Measurements from ENCODE around the gene WDFY3. TPM values are rescaled to one million over a fixed set of nuclear protein-coding genes. Genes with fewer than 3 reads are reported as not detected.

Gene WDFY3
- total and polyA plus RNA-seq, 2 of the 13 experiments (the other 11 are each of a cell fraction or from before 2014, with no cell fraction given), result 16.7 to 24.5 TPM

DNA sequence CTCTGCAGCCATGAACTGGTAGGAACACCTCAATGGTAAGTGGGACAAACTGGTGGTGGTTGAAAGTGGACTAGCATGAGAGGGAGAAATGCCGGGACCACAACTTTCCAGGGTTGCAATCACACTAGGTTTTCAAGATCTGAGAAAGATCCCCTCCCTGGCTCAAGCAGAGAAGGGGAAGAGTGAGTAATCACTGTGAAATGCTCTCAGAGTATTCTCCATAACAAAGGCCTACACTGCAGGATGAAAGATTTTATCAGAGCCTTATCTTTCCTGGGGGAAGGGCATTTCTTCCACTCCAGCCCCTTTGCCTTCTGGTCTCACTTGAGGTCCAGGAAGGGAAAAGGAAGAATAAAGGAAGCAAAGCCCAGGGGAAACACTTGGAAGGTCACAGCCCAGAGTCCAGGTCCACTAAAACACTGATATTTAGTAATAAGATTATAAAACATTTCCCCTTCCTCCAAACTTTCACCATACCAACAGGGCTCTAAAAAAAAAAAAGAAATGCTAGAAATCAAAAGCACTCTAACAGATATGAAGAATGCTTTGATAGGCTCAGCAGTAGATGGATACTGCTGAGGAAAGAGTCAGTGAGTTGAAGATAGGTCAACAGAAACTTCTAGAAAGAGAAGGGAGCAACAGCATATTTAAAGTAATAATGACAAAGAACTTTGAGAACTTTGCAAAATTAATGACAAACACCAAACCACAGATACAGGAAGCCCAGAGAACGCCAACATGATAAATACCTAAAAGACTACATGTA lies 95.9 kb downstream of the WDFY3 start (continued):
- TF ChIP-seq ZMYM3 (CRISPR knock-in tag; IDR thresholded peaks at IDR 0.05) (no peak), HIVEP1 (CRISPR knock-in tag; IDR thresholded peaks at IDR 0.05) (no peak), JUND (CRISPR knock-in tag; IDR thresholded peaks at IDR 0.05) (no peak), ZNF264 (CRISPR knock-in tag; IDR thresholded peaks at IDR 0.05) (no peak)
- TF ChIP-seq, protein P1, sequence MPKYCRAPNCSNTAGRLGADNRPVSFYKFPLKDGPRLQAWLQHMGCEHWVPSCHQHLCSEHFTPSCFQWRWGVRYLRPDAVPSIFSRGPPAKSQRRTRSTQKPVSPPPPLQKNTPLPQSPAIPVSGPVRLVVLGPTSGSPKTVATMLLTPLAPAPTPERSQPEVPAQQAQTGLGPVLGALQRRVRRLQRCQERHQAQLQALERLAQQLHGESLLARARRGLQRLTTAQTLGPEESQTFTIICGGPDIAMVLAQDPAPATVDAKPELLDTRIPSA (CRISPR knock-in tag; IDR thresholded peaks at IDR 0.05; ENCODE audit: borderline replicate concordance), result no peak

DNA sequence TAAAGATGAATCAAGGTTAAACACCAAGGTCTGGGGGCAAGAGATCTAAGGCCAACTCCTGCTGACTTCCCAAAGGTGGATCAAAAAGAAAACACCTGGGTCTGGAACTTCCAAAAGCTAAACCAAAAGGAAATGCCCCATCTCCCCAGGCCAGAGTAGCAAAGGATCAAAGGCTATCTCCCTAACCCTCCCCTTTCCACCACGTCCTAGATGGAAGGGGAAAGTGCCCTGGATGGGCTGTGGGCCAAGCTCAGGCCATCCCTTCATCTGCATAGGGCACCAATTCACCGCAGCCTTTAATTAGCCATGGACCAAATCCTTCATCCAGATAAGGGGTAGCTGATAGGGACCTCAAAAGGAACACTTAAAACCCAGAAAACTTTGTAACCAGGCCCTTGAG lies 100.2 kb downstream of the WDFY3 start:
- WGBS (ENCODE audit: low lambda C conversion rate), result 93% methylated on average over 2 of the region's 2 CpGs
- Histone ChIP-seq H3K79me2 (ENCODE audit: insufficient read depth, low read length) (no peaks in the 10 kb centered on the region), H3K36me3 (replicated peaks in 1 of 2; ENCODE audit: control insufficient read depth in 1 of 2, insufficient read depth in 2 of 2, low read length in 2 of 2) (no peaks in the 10 kb centered on the region; a peak in 1 of 5 replicates), H3K4me3 (replicated peaks in 1 of 3; ENCODE audit: insufficient read depth in 1 of 3, low read depth in 2 of 3, low read length in 3 of 3) (no peak overlapping the region), H3K4me2 (ENCODE audit: low read depth, low read length) (no peak overlapping the region), H3K9ac (ENCODE audit: insufficient read depth, low read depth, low read length) (no peak overlapping the region), H3K9me3 (ENCODE audit: low read length) (no peaks in the 10 kb centered on the region), H3K27ac (ENCODE audit: extremely low read length, insufficient read depth, low read length) (no peak overlapping the region), H4K20me1 (ENCODE audit: insufficient read depth, low read length) (no peaks in the 10 kb centered on the region), H3K4me1 (ENCODE audit: insufficient read depth, low read length) (peaks cover 10% of the 10 kb centered on the region), H3K27me3 (ENCODE audit: control insufficient read depth in 1 of 2, insufficient read depth in 2 of 2, low read length in 2 of 2) (no peaks in the 10 kb centered on the region), H2AFZ (ENCODE audit: low read length) (no peak overlapping the region)
- ChIA-PET POLR2A (no interaction called here), CTCF (ENCODE audit: low intra/inter-chr PET ratio, low total read pairs) (no interaction called here)
- intact Hi-C loops (cut with micrococcal nuclease; ENCODE audit: unreplicated experiment), result no loop called here
- no peak for FAIRE-seq
- no peak; the same call in 2 of the 3 replicates for ATAC-seq
- BruUV-seq (replicated peaks), result no TSS peak
- TF ChIP-seq SNAI1 (CRISPR knock-in tag; IDR thresholded peaks at IDR 0.05; ENCODE audit: borderline replicate concordance) (no peak), ZFP1 (CRISPR knock-in tag; IDR thresholded peaks at IDR 0.05) (no peak), GABPA (IDR thresholded peaks at IDR 0.05; ENCODE audit: low read depth, low read length) (no peak), GABPA (CRISPR knock-in tag; IDR thresholded peaks at IDR 0.05; ENCODE audit: low read depth) (no peak), KDM3A (CRISPR knock-in tag; IDR thresholded peaks at IDR 0.05; ENCODE audit: low read depth) (no peak), FOXC1 (CRISPR knock-in tag; IDR thresholded peaks at IDR 0.05; ENCODE audit: borderline replicate concordance) (no peak), RARG (CRISPR knock-in tag; IDR thresholded peaks at IDR 0.05; ENCODE audit: low read depth) (no peak), ZNF264 (CRISPR knock-in tag; IDR thresholded peaks at IDR 0.05) (no peak), CEBPG (CRISPR knock-in tag; IDR thresholded peaks at IDR 0.05) (no peak), CAMTA2 (CRISPR knock-in tag; IDR thresholded peaks at IDR 0.05; ENCODE audit: borderline replicate concordance) (no peak), ZNF776 (CRISPR knock-in tag; IDR thresholded peaks at IDR 0.05) (no peak), TCF12 (IDR thresholded peaks at IDR 0.05) (no peak), TCF12 (CRISPR knock-in tag; IDR thresholded peaks at IDR 0.05) (no peak), KMT2A (CRISPR knock-in tag; IDR thresholded peaks at IDR 0.05) (no peak), ATRX (CRISPR knock-in tag; IDR thresholded peaks at IDR 0.05; ENCODE audit: borderline replicate concordance) (no peak)
- TF ChIP-seq, protein P2, sequence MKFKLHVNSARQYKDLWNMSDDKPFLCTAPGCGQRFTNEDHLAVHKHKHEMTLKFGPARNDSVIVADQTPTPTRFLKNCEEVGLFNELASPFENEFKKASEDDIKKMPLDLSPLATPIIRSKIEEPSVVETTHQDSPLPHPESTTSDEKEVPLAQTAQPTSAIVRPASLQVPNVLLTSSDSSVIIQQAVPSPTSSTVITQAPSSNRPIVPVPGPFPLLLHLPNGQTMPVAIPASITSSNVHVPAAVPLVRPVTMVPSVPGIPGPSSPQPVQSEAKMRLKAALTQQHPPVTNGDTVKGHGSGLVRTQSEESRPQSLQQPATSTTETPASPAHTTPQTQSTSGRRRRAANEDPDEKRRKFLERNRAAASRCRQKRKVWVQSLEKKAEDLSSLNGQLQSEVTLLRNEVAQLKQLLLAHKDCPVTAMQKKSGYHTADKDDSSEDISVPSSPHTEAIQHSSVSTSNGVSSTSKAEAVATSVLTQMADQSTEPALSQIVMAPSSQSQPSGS (CRISPR knock-in tag; IDR thresholded peaks at IDR 0.05), result no peak
- TF ChIP-seq, protein P3, sequence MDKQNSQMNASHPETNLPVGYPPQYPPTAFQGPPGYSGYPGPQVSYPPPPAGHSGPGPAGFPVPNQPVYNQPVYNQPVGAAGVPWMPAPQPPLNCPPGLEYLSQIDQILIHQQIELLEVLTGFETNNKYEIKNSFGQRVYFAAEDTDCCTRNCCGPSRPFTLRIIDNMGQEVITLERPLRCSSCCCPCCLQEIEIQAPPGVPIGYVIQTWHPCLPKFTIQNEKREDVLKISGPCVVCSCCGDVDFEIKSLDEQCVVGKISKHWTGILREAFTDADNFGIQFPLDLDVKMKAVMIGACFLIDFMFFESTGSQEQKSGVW (CRISPR knock-in tag; IDR thresholded peaks at IDR 0.05; ENCODE audit: borderline replicate concordance), result no peak
- TF ChIP-seq, protein P4, sequence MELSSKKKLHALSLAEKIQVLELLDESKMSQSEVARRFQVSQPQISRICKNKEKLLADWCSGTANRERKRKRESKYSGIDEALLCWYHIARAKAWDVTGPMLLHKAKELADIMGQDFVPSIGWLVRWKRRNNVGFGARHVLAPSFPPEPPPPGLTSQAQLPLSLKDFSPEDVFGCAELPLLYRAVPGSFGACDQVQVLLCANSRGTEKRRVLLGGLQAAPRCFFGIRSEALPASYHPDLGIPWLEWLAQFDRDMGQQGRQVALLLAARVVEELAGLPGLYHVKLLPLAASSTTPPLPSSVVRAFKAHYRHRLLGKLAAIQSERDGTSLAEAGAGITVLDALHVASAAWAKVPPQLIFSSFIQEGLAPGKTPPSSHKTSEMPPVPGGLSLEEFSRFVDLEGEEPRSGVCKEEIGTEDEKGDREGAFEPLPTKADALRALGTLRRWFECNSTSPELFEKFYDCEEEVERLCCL (CRISPR knock-in tag; IDR thresholded peaks at IDR 0.05; ENCODE audit: borderline replicate concordance), result no peak
- in situ Hi-C loops (cut with HindIII; ENCODE audit: extremely low pct_ligation_motif_present, low pct_unique_long_range_greater_than_20kb), result no loop called here
- no peak for DNase-seq (ENCODE audit: low spot score)
